ENCODE measurements around the gene PCGF1.
"Not testable (repeated sequence)": the region's sequence is repeated elsewhere in the genome, so short reads cannot be mapped to it uniquely, and the experiment has no call there.

The PCGF1 gene

DNA sequence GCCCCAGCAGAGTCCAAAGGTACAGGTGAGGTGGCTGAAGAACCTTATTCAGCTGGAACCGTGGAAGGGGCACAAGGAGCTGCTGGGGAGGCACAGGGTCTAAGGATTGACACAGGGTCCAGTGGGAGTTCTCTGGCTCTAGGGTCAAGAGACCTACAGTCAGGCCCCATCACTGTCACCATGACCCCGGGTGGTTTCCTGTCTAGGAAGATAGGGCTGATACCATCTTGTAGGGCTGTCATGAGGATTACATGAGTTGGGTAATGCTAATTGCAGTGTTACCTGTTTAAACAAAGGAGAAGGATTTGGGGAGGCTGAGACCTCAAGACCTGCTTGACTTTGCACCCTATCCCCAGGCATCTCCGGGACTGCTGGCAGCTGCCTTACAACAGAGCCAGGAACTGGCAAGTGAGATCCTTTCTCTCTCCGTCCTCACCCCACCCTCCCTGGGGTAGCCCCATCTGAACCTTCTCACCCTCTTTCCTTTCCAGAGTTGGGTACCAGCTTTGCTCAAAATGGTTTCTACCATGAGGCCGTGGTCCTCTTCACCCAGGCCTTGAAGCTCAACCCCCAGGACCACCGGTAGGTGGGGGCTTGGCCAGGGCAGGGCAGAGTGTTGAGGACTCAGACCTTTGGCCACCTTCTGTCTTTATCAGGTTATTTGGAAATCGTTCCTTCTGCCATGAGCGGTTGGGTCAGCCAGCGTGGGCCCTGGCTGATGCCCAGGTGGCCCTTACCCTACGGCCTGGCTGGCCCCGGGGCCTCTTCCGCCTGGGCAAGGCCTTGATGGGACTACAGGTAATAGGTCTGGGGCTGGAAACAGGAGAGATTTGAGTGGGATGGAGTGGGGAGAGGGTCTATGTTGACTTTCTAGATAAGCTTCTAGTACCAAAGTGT, 15.6 kb downstream of the PCGF1 start:
- TF ChIP-seq TAF1 (IDR thresholded peaks at IDR 0.05; ENCODE audit: borderline replicate concordance, low read depth, low read length), result no peak
- no peak for TF ChIP-seq POLR2AphosphoS5 (IDR thresholded peaks at IDR 0.05; ENCODE audit: low read depth, low read length)
- DNase-seq (ENCODE audit: insufficient read length), result no peak
- FAIRE-seq, result no peak

DNA sequence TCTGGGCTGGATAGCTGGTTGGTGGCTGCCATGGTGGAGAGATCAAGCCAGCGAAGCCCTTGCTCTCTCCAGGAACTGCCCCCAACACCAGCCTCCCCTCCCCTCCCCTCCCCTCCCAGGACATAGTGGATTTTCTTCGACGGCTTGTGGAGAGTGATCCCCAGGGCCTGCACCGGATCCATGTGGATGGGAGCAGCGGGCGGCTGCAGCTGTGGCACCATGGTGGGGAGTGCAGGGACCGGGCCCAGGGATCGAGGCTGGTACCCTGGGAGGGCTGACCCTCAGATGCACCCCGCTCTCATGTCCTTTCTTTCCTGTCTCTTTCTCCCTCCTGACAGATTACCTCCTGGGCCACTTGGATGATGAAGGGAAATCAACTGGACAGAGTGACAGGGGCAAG, 17.6 kb downstream of the PCGF1 start:
- FAIRE-seq, result no peak
- TF ChIP-seq TAF1 (IDR thresholded peaks at IDR 0.05; ENCODE audit: borderline replicate concordance, low read depth, low read length) (no peak), POLR2AphosphoS5 (IDR thresholded peaks at IDR 0.05; ENCODE audit: low read depth, low read length) (no peak), POLR2A (IDR thresholded peaks at IDR 0.05; ENCODE audit: low read depth, low read length) (no peak)
- DNase-seq (ENCODE audit: insufficient read length), result no peak

DNA sequence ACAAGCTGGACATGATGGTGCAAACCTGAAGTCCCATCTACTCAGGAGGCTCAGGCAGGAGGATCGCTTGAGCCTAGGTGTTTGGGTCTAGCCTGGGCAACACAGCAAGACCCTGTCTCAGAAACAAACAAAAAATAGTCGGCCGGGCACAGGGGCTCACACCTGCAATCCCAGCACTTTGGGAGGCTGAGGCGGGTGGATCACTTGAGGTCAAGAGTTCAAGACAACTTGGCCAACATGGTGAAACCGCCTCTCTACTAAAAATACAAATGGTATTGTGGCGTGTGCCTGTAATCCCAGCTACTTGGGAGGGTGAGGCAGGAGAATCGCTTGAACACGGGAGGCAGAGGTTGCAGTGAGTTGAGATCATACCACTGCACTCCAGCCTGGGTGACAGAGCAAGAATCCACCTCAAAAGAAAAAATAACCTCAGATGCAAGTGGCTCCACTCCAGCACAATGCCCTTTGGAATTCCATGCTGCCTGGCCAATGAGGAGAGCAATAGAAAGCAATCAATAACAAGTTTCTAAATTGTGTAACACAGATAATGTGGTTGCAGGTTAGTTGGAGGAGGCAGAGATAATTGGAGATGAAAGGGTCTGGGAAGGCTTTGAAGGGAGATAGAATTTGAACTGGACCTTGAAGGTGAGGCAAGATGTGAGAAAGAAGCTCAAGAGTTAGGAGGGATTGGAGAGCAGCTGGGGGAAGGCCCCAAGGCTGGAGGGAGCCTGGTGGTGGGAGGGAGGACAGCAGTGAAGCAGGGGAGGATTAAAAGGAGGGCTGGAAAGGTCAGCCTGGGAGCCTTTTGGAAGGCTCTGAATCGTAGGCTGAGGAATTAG, 18.6 kb downstream of the PCGF1 start:
- no peak for FAIRE-seq
- DNase-seq (ENCODE audit: insufficient read length), result no peak
- TF ChIP-seq TAF1 (IDR thresholded peaks at IDR 0.05; ENCODE audit: borderline replicate concordance, low read depth, low read length) (no peak), POLR2A (IDR thresholded peaks at IDR 0.05; ENCODE audit: low read depth, low read length) (no peak)

DNA sequence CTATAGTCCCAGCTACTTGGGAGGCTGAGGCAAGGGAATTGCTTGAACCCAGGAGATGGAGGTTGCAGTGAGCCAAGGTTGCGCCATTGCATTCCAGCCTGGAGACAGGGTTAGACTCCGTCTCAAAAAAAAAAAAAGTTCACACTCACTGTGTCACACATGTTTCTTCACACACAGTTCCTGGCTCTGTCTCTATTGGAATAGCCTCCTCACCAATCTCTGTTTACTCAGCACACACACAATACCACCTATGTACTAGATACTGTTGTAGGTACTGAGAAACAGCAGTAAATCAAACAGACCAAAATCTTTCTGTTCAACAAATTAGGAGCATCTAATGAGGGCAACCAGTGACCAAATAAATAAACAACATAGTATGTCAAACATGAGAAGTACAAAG, 21.4 kb downstream of the PCGF1 start:
- TF ChIP-seq TAF1 (IDR thresholded peaks at IDR 0.05; ENCODE audit: borderline replicate concordance, low read depth, low read length), result no peak
- TF ChIP-seq POLR2AphosphoS5 (IDR thresholded peaks at IDR 0.05; ENCODE audit: low read depth, low read length), result no peak
- no peak for TF ChIP-seq POLR2A (IDR thresholded peaks at IDR 0.05; ENCODE audit: low read depth, low read length)
- FAIRE-seq (no peak), DNase-seq (ENCODE audit: insufficient read length) (no peak)

DNA sequence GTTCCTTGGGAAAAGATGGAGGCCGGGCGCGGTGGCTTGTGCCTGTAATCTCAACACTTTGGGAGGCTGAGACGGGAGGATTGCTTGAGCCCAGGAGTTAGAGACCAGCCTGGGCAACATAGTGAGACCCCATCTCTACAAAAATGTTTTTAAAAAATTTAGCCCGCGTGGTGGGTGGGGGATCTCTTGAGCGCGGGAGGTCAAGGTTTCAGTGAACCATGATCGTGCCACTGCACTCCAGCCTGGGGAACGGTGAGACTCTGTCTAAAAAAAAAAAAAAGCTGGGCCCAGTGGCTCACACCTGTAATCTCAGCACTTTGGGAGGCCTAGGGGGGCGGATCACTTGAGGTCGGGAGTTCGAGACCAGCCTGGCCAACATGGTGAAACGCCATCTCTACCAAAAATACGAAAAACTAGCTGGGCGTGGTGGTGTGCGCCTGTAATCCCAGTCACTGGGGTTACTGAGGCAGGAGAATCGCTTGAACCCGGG, 23.8 kb downstream of the PCGF1 start:
- not testable (repeated sequence) for FAIRE-seq; DNase-seq (ENCODE audit: insufficient read length)

DNA sequence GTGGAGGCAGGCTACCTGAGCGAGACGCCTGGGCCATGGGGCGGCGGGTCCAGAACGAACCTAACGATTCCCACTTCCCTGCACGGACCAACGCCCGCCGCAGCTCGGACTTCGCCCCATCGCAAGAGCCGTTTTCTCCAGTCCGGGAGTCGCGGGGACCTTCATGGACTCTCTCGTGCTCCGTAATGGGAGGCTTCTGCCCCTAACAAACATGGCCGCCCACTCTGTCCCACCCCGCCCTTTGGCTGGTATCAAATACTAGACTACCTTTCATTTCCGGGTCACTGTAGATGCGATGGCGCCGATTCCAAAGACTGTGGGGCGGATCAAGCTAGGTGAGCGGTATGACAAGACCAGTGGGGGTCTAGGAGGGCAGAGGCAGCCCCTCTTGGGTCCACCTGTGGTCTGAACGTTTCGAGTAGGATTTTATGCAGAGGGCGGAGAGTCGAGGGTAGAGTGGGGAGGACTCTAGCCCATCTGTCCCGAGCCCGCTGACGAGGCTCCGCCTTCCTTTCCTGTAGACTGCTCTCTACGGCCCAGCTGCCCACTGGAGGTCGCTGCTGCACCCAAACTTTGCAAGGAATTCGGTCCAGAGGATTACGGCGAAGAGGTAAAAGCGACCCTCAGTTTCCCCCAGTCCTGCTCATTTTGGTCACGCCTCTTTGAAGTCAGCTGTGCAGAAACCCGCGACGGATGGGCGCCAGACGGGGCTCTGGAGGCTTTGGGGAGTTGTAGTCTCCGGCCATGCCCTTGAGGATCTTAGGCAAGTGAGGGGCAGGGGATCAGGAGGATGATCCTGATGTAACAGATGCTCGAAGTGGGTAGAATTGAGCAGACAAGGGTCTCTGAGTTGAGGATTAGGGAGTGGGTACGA, 24.5 kb downstream of the PCGF1 start, which contains the start of the genes CCDC142 and TTC31:
Gene CCDC142 (minus strand): TSS at position 198 of the 874 bp plus-strand sequence. CDS start 161 bp downstream, at position 37.
Gene TTC31 (plus strand): TSS at position 281 of the 874 bp plus-strand sequence. CDS start 15 bp downstream, at position 296.
- no peak; the same call in none of the 2 replicates for TF ChIP-seq POLR2AphosphoS5 (IDR thresholded peaks at IDR 0.05; ENCODE audit: low read depth, low read length)
- peak; percentile 71 for TF ChIP-seq POLR2A (IDR thresholded peaks at IDR 0.05; ENCODE audit: low read depth, low read length)
- peak; percentile 64; the same call in 1 of the 2 replicates for TF ChIP-seq TAF1 (IDR thresholded peaks at IDR 0.05; ENCODE audit: borderline replicate concordance, low read depth, low read length)
- DNase-seq (ENCODE audit: insufficient read length), result peak; percentile 91

DNA sequence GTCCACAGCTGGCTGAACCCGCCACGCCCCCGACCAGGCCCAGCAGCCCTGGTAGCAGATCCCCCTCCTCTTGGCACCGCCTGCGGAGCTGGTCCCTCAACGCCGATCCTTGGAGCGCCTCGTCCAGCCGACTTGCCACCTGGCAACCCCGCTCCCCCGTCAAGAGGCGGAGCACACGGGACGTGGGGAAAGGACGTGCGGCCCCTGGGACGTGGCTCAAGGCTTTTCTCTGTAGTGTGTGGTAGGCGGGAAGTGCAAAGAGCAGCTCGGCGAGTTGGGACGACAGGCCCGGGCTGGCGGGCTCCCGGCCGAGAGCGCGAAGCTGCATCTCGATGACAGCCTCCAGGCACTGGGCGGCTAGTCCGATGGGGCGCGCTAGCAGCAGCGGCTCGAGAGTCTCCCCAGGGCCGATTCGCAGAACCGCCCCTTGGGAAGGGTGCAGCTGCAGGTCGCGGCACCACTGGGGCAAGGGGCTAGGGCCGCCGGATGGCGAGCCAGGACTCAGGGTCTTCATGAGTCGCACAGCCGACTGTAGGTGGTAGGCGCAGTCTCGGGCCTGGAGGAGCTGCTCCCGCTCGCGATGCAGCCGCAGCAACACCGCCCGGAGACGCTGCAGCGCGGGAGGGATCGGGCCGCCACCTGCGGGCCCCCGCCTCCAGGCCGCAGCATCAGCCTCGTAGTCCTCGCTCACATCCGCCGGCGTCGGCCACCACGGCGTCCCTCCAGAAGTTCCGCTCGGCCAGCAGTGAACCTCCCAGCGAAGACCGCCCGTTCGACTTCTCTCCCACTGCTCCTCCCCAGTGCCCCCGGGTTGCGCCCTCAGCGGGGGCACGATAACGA, 25.3 kb downstream of the PCGF1 start:
- DNase-seq (ENCODE audit: insufficient read length) (peak; percentile 52), FAIRE-seq (peak; percentile 9)
- TF ChIP-seq TAF1 (IDR thresholded peaks at IDR 0.05; ENCODE audit: borderline replicate concordance, low read depth, low read length) (peak; percentile 15; the same call in 1 of the 2 replicates), POLR2AphosphoS5 (IDR thresholded peaks at IDR 0.05; ENCODE audit: low read depth, low read length) (0 out of 2 replicates have a peak, but pooled peaks have one; percentile 7), POLR2A (IDR thresholded peaks at IDR 0.05; ENCODE audit: low read depth, low read length) (no peak)

More for the DNA sequence above, 24.5 kb downstream of the PCGF1 start, which contains the start of the genes CCDC142 and TTC31:
- peak; percentile 95 for FAIRE-seq

DNA sequence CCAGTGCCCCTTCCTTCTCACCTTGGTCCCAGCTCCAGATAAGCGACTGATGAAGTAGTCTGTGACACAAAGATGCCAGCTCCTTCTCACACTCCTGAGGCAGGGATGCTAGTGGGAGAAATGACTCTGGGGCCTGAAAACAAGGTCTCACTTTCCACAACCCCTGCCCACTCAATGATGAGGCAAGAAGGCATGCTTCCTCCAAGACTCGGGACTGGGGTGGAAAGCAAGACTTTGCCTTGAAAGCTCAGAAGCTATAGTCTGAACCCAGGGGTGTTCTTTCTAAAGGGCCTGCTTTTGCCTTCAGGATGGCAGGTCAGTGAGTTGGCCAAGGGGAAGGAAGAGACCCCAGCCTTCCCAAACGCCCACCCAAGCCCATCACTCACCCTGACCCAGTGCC, 26.1 kb downstream of the PCGF1 start:
- TF ChIP-seq TAF1 (IDR thresholded peaks at IDR 0.05; ENCODE audit: borderline replicate concordance, low read depth, low read length) (no peak), POLR2A (IDR thresholded peaks at IDR 0.05; ENCODE audit: low read depth, low read length) (no peak), POLR2AphosphoS5 (IDR thresholded peaks at IDR 0.05; ENCODE audit: low read depth, low read length) (no peak)
- FAIRE-seq, result no peak
- DNase-seq (ENCODE audit: insufficient read length), result no peak

DNA sequence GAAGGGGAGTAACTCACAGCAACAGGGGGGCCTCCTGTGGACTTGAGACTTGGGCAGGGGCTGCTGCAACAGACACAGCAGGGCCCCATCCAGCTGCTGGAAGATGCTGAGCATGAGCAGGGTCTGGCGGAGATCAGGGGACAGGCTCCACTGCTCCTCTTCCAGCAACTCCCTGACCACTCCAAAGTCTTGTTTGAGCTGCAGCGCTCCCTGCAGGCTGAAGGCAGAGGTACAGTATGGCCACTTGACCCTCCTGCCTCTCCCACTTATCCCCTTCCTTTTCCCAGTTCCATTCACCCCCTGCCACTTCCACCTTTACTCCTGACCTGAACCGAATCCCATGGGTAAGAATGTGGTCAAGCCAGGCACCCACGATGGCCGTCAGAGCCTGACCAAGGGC, 32.6 kb downstream of the PCGF1 start:
- DNase-seq (ENCODE audit: insufficient read length) (no peak), FAIRE-seq (no peak)
- no peak for TF ChIP-seq POLR2AphosphoS5 (IDR thresholded peaks at IDR 0.05; ENCODE audit: low read depth, low read length)
- TF ChIP-seq TAF1 (IDR thresholded peaks at IDR 0.05; ENCODE audit: borderline replicate concordance, low read depth, low read length), result no peak
- no peak for TF ChIP-seq POLR2A (IDR thresholded peaks at IDR 0.05; ENCODE audit: low read depth, low read length)

DNA sequence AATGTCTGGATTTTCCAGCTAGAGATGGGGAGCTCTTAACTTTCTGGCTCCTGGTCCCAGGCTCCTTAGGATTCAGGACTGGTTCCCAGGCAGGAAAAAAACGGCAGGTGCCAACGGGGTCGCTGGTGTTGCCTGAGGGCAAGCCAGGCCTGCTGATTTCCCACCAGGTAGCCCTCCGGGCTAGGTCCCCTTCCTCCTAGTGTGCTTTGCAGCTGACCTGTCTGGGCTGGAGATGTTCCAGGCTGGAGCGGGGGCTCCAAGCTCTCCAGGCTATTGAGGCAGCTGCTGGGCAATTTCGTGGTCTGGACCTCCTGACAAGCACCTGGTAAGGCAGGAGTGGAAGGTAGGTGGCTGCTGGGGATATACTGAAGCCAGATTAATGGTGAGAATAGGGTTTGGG, 33.0 kb downstream of the PCGF1 start:
- FAIRE-seq, result no peak
- TF ChIP-seq POLR2AphosphoS5 (IDR thresholded peaks at IDR 0.05; ENCODE audit: low read depth, low read length), result no peak
- no peak for TF ChIP-seq TAF1 (IDR thresholded peaks at IDR 0.05; ENCODE audit: borderline replicate concordance, low read depth, low read length)
- no peak for TF ChIP-seq POLR2A (IDR thresholded peaks at IDR 0.05; ENCODE audit: low read depth, low read length)
- DNase-seq (ENCODE audit: insufficient read length), result no peak
